HUES64 (cell line): ENCODE measurements around the gene CD6.

Experiments
- H3K27ac ChIP-seq: 2 replicates; pipeline ENCODE4 v1.7.0; 2013; ENCODE audit warnings: low read depth, low read length, inconsistent platforms
- H3K27me3 ChIP-seq: 2 replicates; pipeline ENCODE4 v1.6.1; 2013; ENCODE audit warnings: mild to moderate bottlenecking, low read length; ENCODE audit not compliant: insufficient read depth
- H3K36me3 ChIP-seq: 2 replicates; pipeline ENCODE4 v1.6.1; 2013; ENCODE audit warnings: mild to moderate bottlenecking, low read length; ENCODE audit not compliant: insufficient read depth
- H3K4me1 ChIP-seq: 2 replicates; pipeline ENCODE4 v1.6.1; 2013; ENCODE audit warnings: mild to moderate bottlenecking, low read length, moderate library complexity; ENCODE audit not compliant: insufficient read depth
- H3K4me3 ChIP-seq: 2 replicates; pipeline ENCODE4 v1.5.1; 2013; ENCODE audit warnings: mild to moderate bottlenecking, low read length, moderate library complexity
- H3K9ac ChIP-seq: 2 replicates; pipeline ENCODE4 v1.6.1; 2013; ENCODE audit warnings: mild to moderate bottlenecking, low read depth, low read length
- H3K9me3 ChIP-seq: 2 replicates; pipeline ENCODE4 v1.6.1; 2013; ENCODE audit warnings: low read depth, low read length; ENCODE audit not compliant: insufficient read depth
- WGBS: fragments of 150-250, 120-280 bp; methylation state at CpG from one replicate; pipeline ENCODE4 v1.1.7; 2013; ENCODE audit warnings: missing lambda C conversion rate; 5-methylcytosine and 5-hydroxymethylcytosine counted together

Gene CD6

GRCh38 chr11:60985501-60985900 is 14.0 kb downstream of the CD6 start:
- no peaks in the 10 kb centered on the region for H3K36me3 ChIP-seq
- no peak overlapping the region for H3K4me3 ChIP-seq
- H3K9me3 ChIP-seq: no peaks in the 10 kb centered on the region
- H3K27ac ChIP-seq: no peak overlapping the region
- WGBS: 100% methylated on average over 2 of the region's 2 CpGs
- no peak overlapping the region for H3K9ac ChIP-seq
- H3K4me1 ChIP-seq: no peaks in the 10 kb centered on the region
- no peaks in the 10 kb centered on the region; the same call in 1 of the 2 replicates for H3K27me3 ChIP-seq

GRCh38 chr11:60985991-60986915 is 14.8 kb downstream of the CD6 start:
- 93% methylated on average over 15 of the region's 17 CpGs for WGBS

DNA sequence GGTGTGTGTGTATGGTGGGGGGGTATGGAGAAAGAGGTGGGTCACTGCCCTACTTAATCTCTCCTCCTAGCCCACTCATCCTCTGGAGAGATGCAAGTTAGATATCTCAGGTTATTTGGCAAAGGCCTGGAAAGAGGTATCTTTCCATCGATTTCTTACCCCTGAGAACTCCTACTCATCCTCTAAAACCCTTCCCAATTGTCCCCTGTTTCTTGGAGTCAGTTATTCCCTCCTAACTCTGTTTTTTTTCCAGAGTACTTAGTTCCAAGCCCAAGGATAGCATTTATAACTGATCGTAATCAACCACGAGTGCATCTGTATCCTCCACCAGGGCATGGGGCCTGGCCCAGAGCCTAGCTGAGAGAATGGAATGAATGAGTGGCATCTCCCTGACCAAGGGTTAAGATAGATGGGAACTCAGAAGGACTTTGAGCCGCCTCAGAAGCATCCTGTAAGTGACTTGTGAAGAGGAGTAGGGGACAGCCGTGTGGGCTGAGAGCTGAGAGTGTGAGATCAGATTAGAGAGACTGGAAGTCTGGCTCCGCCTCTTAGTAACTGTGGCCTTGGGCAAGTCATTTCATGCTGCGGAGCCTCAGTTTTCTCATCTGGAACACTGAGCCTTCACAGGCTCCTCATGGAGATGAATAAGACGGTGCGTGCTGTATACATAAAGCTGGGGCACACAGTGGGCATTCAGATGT is 16.2 kb downstream of the CD6 start:
- Histone ChIP-seq H3K27me3 (no peaks in the 10 kb centered on the region; the same call in 1 of the 2 replicates), H3K36me3 (no peaks in the 10 kb centered on the region), H3K4me3 (no peak overlapping the region), H3K27ac (no peak overlapping the region), H3K9ac (no peak overlapping the region), H3K4me1 (no peaks in the 10 kb centered on the region), H3K9me3 (no peaks in the 10 kb centered on the region)
- 81% methylated on average over 9 of the region's 9 CpGs for WGBS

More at GRCh38 chr11:60985991-60986915, 14.8 kb downstream of the CD6 start:
- Histone ChIP-seq H3K27ac (no peak overlapping the region), H3K4me3 (no peak overlapping the region), H3K9ac (no peak overlapping the region), H3K4me1 (no peaks in the 10 kb centered on the region), H3K27me3 (no peaks in the 10 kb centered on the region; the same call in 1 of the 2 replicates), H3K36me3 (no peaks in the 10 kb centered on the region), H3K9me3 (no peaks in the 10 kb centered on the region)

DNA sequence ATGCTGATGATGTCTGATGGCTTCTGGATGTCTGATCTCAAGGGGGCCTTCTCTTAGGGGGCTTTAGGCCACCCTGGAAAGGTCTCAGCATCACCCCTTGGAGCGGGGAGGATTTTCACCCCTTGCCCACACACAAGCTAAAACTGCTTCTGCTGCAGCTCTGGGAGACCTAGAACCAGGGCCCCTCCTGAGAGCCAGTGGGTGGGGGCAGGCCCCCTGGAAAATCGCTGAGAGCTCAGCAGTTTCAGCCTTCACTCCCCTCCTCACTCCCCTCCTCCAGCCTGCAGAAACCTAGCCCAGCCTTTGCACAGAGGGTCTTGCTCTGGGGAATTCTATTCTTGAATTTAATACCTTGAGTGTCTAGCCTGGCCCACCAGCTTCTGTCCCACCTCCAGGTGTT is 17.2 kb downstream of the CD6 start:
- Histone ChIP-seq H3K9me3 (no peaks in the 10 kb centered on the region), H3K9ac (no peak overlapping the region), H3K4me3 (no peak overlapping the region), H3K27ac (no peak overlapping the region), H3K4me1 (no peaks in the 10 kb centered on the region), H3K27me3 (no peaks in the 10 kb centered on the region; the same call in 1 of the 2 replicates), H3K36me3 (no peaks in the 10 kb centered on the region)
- 77% methylated on average over 2 of the region's 2 CpGs for WGBS

DNA sequence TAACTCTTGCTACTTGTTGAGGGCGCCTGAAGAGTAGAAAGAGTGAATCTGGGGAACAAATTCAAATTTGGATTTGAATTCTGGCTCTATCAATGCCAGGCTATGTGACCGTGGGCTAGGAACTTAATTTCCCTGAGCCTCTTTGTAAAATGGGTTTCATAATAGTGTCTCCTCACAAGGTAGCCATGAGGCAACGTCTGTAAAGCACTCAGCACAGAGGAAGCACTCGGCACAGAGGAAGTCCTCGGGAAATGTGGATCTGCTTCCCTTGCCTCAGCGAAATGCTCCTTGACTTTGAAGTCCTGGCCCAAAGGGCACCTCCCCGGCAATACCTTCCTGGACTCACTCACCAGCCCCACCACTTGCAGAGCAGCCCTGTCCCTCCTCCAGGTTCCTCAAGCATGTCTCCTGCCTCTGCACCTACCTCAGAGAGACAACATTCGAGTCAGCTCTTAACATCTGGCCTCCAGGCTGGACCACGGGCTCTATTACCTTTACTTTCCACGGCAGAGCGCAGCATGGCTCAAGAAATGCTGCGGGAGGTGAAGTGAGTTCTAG is 17.7 kb downstream of the CD6 start:
- 78% methylated on average over 12 of the region's 12 CpGs for WGBS
- no peaks in the 10 kb centered on the region for H3K4me1 ChIP-seq
- no peaks in the 10 kb centered on the region for H3K9me3 ChIP-seq
- no peak overlapping the region for H3K27ac ChIP-seq
- H3K27me3 ChIP-seq: no peaks in the 10 kb centered on the region; the same call in 1 of the 2 replicates
- no peak overlapping the region for H3K4me3 ChIP-seq
- H3K9ac ChIP-seq: no peak overlapping the region
- H3K36me3 ChIP-seq: no peaks in the 10 kb centered on the region

DNA sequence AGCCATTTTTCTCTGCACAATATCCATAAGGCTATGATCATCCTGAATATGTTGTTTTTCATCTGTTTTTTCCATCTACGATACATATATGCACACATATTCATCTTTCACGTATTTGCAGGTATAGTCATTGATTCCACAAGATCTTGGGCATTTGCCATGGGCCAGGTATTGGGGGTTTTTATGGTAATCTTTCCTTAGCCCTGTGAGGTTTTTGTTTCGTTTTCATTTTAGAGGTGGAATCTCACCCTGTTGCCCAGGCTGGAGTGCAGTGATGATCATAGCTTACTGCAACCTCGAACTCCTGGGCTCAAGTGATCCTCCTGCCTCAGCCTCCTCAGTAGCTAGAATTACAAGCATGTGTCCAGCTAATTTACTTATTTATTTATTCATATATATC is 20.0 kb downstream of the CD6 start:
- Histone ChIP-seq H3K27ac (no peak overlapping the region), H3K27me3 (peaks cover 3% of the 10 kb centered on the region; the same call in 1 of the 2 replicates), H3K4me3 (no peak overlapping the region), H3K9ac (no peak overlapping the region), H3K36me3 (no peaks in the 10 kb centered on the region), H3K4me1 (no peaks in the 10 kb centered on the region), H3K9me3 (no peaks in the 10 kb centered on the region)
- 88% methylated on average over 4 of the region's 4 CpGs for WGBS

DNA sequence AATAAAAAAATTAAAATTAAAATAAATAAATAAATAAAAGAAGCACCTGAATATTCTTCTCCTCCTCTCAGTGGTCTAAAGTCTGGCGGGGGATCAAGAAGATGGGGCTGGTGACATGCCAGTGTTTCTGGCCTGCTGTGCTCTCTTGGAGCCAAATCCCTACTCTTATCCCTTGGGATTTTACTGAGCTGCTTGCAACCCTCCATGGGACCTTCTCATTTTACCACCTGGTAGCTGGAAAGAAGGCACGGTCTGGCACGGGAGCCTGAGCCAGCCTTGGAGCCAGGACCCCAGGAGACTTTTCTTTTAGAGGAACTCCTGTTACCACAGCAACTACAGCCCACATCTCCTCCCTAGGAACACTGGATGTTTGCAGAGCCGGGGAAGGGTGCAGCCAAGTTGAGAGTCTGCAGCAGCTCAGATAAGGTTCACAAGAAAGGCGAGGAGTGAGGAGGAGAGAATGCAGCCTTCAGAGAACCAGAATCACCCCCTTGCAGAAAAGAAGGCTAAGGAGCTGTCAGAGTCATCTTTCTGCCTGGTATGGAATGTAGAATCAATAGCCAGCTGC is 21.4 kb downstream of the CD6 start:
- Histone ChIP-seq H3K9me3 (no peaks in the 10 kb centered on the region), H3K27me3 (peaks cover 3% of the 10 kb centered on the region; the same call in 1 of the 2 replicates), H3K27ac (no peak overlapping the region), H3K4me3 (no peak overlapping the region), H3K9ac (no peak overlapping the region), H3K36me3 (no peaks in the 10 kb centered on the region), H3K4me1 (no peaks in the 10 kb centered on the region)
- WGBS: 75% methylated on average over 5 of the region's 5 CpGs

- WGBS: 84% methylated on average over 7 of the region's 7 CpGs
- peaks cover 3% of the 10 kb centered on the region; the same call in 1 of the 2 replicates for H3K27me3 ChIP-seq
- no peaks in the 10 kb centered on the region for H3K9me3 ChIP-seq
- no peak overlapping the region for H3K4me3 ChIP-seq
- H3K36me3 ChIP-seq: no peaks in the 10 kb centered on the region
- no peaks in the 10 kb centered on the region for H3K4me1 ChIP-seq
- no peak overlapping the region for H3K27ac ChIP-seq
- no peak overlapping the region for H3K9ac ChIP-seq
Measured at GRCh38 chr11:60993615-60994014, 22.1 kb downstream of the CD6 start.

DNA sequence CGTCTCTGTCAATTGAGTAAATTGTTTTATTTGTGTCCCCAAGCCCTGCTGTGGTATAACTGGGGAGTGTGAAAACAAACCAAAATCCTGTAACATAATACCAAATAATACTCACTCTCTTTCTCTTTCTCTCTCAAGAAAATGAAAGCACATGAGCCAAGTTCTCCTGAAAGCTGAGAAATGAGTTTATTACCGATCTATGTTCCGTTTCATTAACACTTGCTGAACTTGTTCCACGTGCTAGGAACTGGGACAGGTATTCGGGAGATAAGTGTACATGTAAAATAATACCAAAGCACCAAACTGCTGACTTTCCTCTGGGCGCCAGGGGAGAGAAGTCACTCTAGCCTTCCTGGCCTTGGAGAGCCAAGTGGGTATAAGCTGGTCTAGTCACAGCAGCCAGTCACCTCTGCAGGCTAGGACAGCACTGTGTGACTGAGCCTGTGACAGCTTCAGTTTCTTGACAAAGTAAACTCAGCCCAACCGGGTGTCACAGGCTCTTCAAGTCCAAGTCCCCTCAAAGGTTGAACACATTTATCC is 23.1 kb downstream of the CD6 start:
- Histone ChIP-seq H3K9ac (no peak overlapping the region), H3K9me3 (no peaks in the 10 kb centered on the region), H3K27me3 (peaks cover 3% of the 10 kb centered on the region; the same call in 1 of the 2 replicates), H3K36me3 (no peaks in the 10 kb centered on the region), H3K4me3 (no peak overlapping the region), H3K4me1 (no peaks in the 10 kb centered on the region), H3K27ac (no peak overlapping the region)
- WGBS: 90% methylated on average over 7 of the region's 7 CpGs

DNA sequence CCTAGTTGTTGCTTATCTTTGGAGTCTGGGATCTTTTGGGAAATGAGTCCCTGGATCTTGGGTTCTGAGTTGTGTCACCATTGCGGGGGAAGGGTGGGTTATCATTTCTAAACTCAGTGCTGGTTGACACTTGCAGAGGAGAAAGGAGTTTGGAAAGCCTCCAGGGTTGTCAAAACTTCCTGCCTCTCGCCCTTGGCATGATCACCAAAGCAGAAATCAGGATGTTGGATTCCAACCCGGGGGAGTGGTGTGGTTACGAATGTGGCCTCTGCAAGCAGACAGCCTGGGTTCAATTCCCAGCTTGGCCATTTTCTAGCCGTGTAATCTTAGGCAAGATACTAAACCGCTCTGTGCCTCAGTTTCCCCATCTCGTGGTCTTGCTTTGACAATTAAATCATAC is 24.3 kb downstream of the CD6 start:
- no peaks in the 10 kb centered on the region for H3K36me3 ChIP-seq
- H3K9me3 ChIP-seq: no peaks in the 10 kb centered on the region
- H3K9ac ChIP-seq: no peak overlapping the region
- no peak overlapping the region for H3K27ac ChIP-seq
- no peak overlapping the region for H3K4me3 ChIP-seq
- 93% methylated on average over 7 of the region's 7 CpGs for WGBS
- peaks cover 3% of the 10 kb centered on the region; the same call in 1 of the 2 replicates for H3K27me3 ChIP-seq
- H3K4me1 ChIP-seq: no peaks in the 10 kb centered on the region
